Cerebellar cortex (tissue), 1 donor: ENCODE data around the gene PDE8B.

Source experiments
- DNase-seq: peaks from one replicate; pipeline ENCODE4 v3.0.0-alpha.2; 2015; ENCODE audit warnings: low spot score

The PDE8B gene

GRCh38 chr5:77285251-77285841 is 74.9 kb downstream of the PDE8B start:
- DNase-seq = no peak

GRCh38 chr5:77292026-77292757 is 81.7 kb downstream of the PDE8B start:
- no peak for DNase-seq

GRCh38 chr5:77294185-77294584 is 83.7 kb downstream of the PDE8B start:
- DNase-seq = no peak

GRCh38 chr5:77295863-77296378 is 85.4 kb downstream of the PDE8B start:
- DNase-seq = no peak

GRCh38 chr5:77298146-77298545 is 87.7 kb downstream of the PDE8B start:
- no peak for DNase-seq

- no peak for DNase-seq
Observed at GRCh38 chr5:77300451-77300850, 90.0 kb downstream of the PDE8B start.

- no peak for DNase-seq
Observed at GRCh38 chr5:77301447-77301883, 91.0 kb downstream of the PDE8B start.

GRCh38 chr5:77302247-77302646 is 91.8 kb downstream of the PDE8B start:
- DNase-seq = no peak

GRCh38 chr5:77302653-77303052 is 92.2 kb downstream of the PDE8B start:
- no peak for DNase-seq

- DNase-seq = no peak
Observed at GRCh38 chr5:77304388-77304787, 93.9 kb downstream of the PDE8B start.

- no peak for DNase-seq
Observed at GRCh38 chr5:77305222-77305846, 94.9 kb downstream of the PDE8B start.

- DNase-seq = no peak
Observed at GRCh38 chr5:77305956-77306355, 95.5 kb downstream of the PDE8B start.

GRCh38 chr5:77306531-77306930 is 96.1 kb downstream of the PDE8B start:
- no peak for DNase-seq

GRCh38 chr5:77308154-77308960 is 97.9 kb downstream of the PDE8B start:
- DNase-seq = no peak

GRCh38 chr5:77309140-77309539 is 98.7 kb downstream of the PDE8B start:
- DNase-seq = no peak

- no peak for DNase-seq
Observed at GRCh38 chr5:77310494-77311213, 100.2 kb downstream of the PDE8B start.

- no peak for DNase-seq
Observed at GRCh38 chr5:77311214-77311571, 100.7 kb downstream of the PDE8B start.

- no peak for DNase-seq
Observed at GRCh38 chr5:77312413-77312812, 101.9 kb downstream of the PDE8B start.

GRCh38 chr5:77316871-77317661 is 106.6 kb downstream of the PDE8B start:
- no peak for DNase-seq

GRCh38 chr5:77318060-77318459 is 107.6 kb downstream of the PDE8B start:
- no peak for DNase-seq
